Measurements from ENCODE around the gene SPAAR.
A peak's percentile ranks its signal among the peaks of the same experiment; 100 is the strongest.
"Not testable (repeated sequence)": the region's sequence is repeated elsewhere in the genome, so short reads cannot be mapped to it uniquely, and the experiment has no call there.

The SPAAR gene

GRCh38 chr9:35909274-35909673 is at the start of gene SPAAR:
Gene SPAAR (plus strand): TSS chr9:35909490. CDS start chr9:35910464, 974 bp downstream.
- DNase-seq (ENCODE audit: low spot score) = no peak

GRCh38 chr9:35859990-35860339 is 49.3 kb upstream of the SPAAR start:
- DNase-seq (ENCODE audit: low spot score) = no peak

- no peak for DNase-seq (ENCODE audit: low spot score)
Measured at GRCh38 chr9:35861161-35861897, 48.0 kb upstream of the SPAAR start.

- no peak for DNase-seq (ENCODE audit: low spot score)
Measured at GRCh38 chr9:35862328-35862727, 47.0 kb upstream of the SPAAR start.

- no peak for DNase-seq (ENCODE audit: low spot score)
Measured at GRCh38 chr9:35863583-35863982, 45.7 kb upstream of the SPAAR start.

GRCh38 chr9:35864695-35865255 is 44.5 kb upstream of the SPAAR start:
- DNase-seq (ENCODE audit: low spot score) = no peak

GRCh38 chr9:35867538-35867937 is 41.8 kb upstream of the SPAAR start:
- no peak for DNase-seq (ENCODE audit: low spot score)

- no peak for DNase-seq (ENCODE audit: low spot score)
Measured at GRCh38 chr9:35868933-35869332, 40.4 kb upstream of the SPAAR start.

- no peak for DNase-seq (ENCODE audit: low spot score)
Measured at GRCh38 chr9:35869621-35870216, 39.6 kb upstream of the SPAAR start.

GRCh38 chr9:35870351-35870923 is 38.9 kb upstream of the SPAAR start, which contains the start of gene OR13J1:
Gene OR13J1 (minus strand): TSS chr9:35870401. CDS start chr9:35870401, 0 bp downstream.
- DNase-seq (ENCODE audit: low spot score) = no peak

GRCh38 chr9:35871545-35871944 is 37.7 kb upstream of the SPAAR start:
- DNase-seq (ENCODE audit: low spot score) = no peak

GRCh38 chr9:35872505-35872904 is 36.8 kb upstream of the SPAAR start:
- no peak for DNase-seq (ENCODE audit: low spot score)

GRCh38 chr9:35882263-35882848 is 26.9 kb upstream of the SPAAR start:
- DNase-seq (ENCODE audit: low spot score) = peak; percentile 86

GRCh38 chr9:35882996-35883395 is 26.3 kb upstream of the SPAAR start:
- DNase-seq (ENCODE audit: low spot score) = no peak

GRCh38 chr9:35884908-35885307 is 24.4 kb upstream of the SPAAR start:
- DNase-seq (ENCODE audit: low spot score) = not testable (repeated sequence)

- DNase-seq (ENCODE audit: low spot score) = no peak
Measured at GRCh38 chr9:35891646-35892045, 17.6 kb upstream of the SPAAR start.

- no peak for DNase-seq (ENCODE audit: low spot score)
Measured at GRCh38 chr9:35892051-35892450, 17.2 kb upstream of the SPAAR start.

- DNase-seq (ENCODE audit: low spot score) = no peak
Measured at GRCh38 chr9:35896570-35896969, 12.7 kb upstream of the SPAAR start.

- not testable (repeated sequence) for DNase-seq (ENCODE audit: low spot score)
Measured at GRCh38 chr9:35897376-35898099, 11.8 kb upstream of the SPAAR start.

- DNase-seq (ENCODE audit: low spot score) = no peak
Measured at GRCh38 chr9:35898337-35898736, 11.0 kb upstream of the SPAAR start.

GRCh38 chr9:35899021-35899420 is 10.3 kb upstream of the SPAAR start:
- no peak for DNase-seq (ENCODE audit: low spot score)

- no peak for DNase-seq (ENCODE audit: low spot score)
Measured at GRCh38 chr9:35903049-35903448, 6.2 kb upstream of the SPAAR start.
